Activated T-cell treated with anti-CD3 and anti-CD28 coated beads, Interleukin-2, amount 50 U/mL, for 24 hours (primary cell): ENCODE results near the gene KDM4B.
A peak's percentile ranks its signal among the peaks of the same experiment; 100 is the strongest.

Source experiments
- DNase-seq: peaks from one replicate; pipeline ENCODE4 v3.0.0-alpha.2; 2020
- H3K27ac Mint-ChIP-seq: 2 replicates; pipeline ENCODE4 v1.8.0; 2020; ENCODE audit warnings: mild to moderate bottlenecking, mixed read lengths
- H3K27me3 Mint-ChIP-seq: 2 replicates; pipeline ENCODE4 v1.8.0; 2020; ENCODE audit warnings: mixed read lengths
- H3K36me3 Mint-ChIP-seq: 2 replicates; pipeline ENCODE4 v1.8.0; 2020; ENCODE audit warnings: low read depth, mixed read lengths
- H3K4me1 Mint-ChIP-seq: 2 replicates; pipeline ENCODE4 v1.8.0; 2020; ENCODE audit warnings: low read depth, mixed read lengths
- H3K4me3 Mint-ChIP-seq: 2 replicates; pipeline ENCODE4 v1.8.0; 2020; ENCODE audit warnings: mild to moderate bottlenecking, moderate library complexity, mixed read lengths
- H3K9me3 Mint-ChIP-seq: 2 replicates; pipeline ENCODE4 v1.8.0; 2020; ENCODE audit warnings: mixed read lengths

Gene KDM4B

DNA sequence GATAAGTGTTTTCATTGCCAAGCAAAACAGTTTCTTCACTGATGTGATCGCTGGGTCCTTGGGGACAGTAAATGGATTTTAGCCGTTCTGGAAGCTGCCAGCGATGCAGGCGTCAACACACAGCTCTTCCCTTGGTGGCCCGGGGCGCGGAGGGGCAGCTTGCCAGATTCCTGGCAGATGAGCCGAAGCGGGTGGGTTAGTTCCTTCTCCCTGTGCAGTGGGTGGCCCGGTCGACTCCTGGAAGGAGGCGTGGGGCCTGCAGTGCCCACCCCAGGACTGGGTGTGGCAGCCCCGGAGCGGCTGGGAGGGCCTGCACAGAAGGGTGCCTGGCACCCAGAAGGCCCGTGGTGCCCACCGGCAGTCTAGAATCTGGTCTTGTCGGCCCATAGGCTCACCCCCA is 69.0 kb downstream of the KDM4B start:
- peaks cover 2% of the 10 kb centered on the region for H3K4me1 Mint-ChIP-seq
- DNase-seq, result no peak
- no peaks in the 10 kb centered on the region for H3K9me3 Mint-ChIP-seq
- H3K27me3 Mint-ChIP-seq, result no peaks in the 10 kb centered on the region
- no peak overlapping the region for H3K4me3 Mint-ChIP-seq
- H3K27ac Mint-ChIP-seq, result no peak overlapping the region
- H3K36me3 Mint-ChIP-seq, result peaks cover 48% of the 10 kb centered on the region

DNA sequence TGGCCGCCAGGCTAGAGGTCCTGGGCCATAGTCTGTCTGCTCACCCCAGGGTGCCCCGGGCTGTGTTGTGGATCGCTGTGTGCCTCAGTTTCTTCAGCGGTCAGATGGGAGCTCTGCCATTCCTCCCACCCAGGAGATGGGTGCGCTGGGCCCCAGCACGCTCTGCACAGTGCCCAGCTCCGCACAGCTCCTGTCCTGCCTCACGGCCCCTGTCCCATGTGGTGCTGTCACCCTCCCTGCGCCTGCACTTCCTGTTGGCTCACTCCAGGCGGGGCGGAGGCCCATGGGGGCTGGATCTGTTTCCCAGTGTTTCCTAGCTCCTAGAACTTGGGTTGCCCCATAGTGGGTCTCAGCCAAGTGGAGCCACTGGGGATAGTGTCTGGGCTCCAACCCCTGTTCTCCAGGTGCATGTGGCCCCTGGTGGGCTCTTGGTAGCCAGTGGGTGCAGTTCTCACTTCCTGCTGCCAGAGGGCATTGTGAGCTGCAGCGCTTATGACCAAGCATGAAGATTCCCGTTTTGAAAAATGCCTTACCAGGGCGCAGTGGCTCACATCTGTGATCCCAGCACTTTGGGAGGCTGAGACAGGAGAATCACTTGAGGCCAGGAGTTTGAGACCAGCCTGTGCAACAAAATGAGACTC is 69.8 kb downstream of the KDM4B start:
- no peak overlapping the region for H3K4me3 Mint-ChIP-seq
- no peak overlapping the region for H3K27ac Mint-ChIP-seq
- H3K9me3 Mint-ChIP-seq, result no peaks in the 10 kb centered on the region

GRCh38 chr19:5039642-5040543 is 71.0 kb downstream of the KDM4B start:
- no peaks in the 10 kb centered on the region for H3K9me3 Mint-ChIP-seq
- no peak overlapping the region for H3K4me3 Mint-ChIP-seq
- H3K27me3 Mint-ChIP-seq, result no peaks in the 10 kb centered on the region
- H3K27ac Mint-ChIP-seq, result no peak overlapping the region
- peaks cover 2% of the 10 kb centered on the region for H3K4me1 Mint-ChIP-seq
- DNase-seq, result no peak
- peaks cover 34% of the 10 kb centered on the region for H3K36me3 Mint-ChIP-seq

More for the DNA sequence above, 69.8 kb downstream of the KDM4B start:
- Mint-ChIP-seq H3K4me1 (peaks cover 2% of the 10 kb centered on the region), H3K36me3 (peaks cover 45% of the 10 kb centered on the region), H3K27me3 (no peaks in the 10 kb centered on the region)
- DNase-seq, result peak; percentile 35

- Mint-ChIP-seq H3K4me3 (no peak overlapping the region), H3K36me3 (peaks cover 29% of the 10 kb centered on the region), H3K4me1 (peaks cover 2% of the 10 kb centered on the region), H3K27me3 (no peaks in the 10 kb centered on the region), H3K27ac (no peak overlapping the region), H3K9me3 (no peaks in the 10 kb centered on the region)
- DNase-seq, result no peak
Measured at GRCh38 chr19:5040544-5041167, 71.7 kb downstream of the KDM4B start.

DNA sequence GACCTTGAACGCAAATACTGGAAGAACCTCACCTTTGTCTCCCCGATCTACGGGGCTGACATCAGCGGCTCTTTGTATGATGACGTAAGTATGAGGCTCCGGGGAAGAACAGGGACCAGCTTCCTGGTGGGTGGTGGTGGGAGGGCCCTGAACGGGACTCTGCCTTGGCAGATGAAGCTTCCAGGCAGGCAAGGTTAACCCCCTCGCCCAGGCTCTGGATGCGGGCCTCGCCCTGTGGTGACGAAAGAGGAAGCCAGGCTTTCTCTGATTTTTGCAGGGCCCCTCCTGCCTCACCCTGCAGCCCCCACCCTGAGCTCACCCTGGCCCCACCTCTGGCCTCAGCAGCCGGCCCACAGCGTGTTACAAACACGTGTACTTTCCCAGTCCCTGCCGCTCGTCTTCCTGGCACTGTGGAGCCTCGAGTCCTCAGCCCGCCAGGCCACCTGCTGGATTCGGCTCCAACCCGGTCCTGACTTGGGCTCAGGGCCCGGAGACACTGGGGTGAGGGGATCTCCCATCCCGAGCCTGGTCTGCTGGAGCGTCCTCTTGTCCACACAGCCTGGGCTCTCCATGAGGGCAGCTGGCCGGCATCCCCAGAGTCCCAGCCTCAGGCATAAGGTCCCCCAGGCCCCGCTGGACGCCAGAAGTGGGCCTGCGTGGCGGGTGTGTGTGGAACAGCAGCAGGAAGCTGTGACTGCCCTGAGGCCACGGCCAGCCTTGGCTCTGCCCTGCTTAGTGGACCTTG is 72.4 kb downstream of the KDM4B start:
- no peaks in the 10 kb centered on the region for H3K27me3 Mint-ChIP-seq
- peaks cover 2% of the 10 kb centered on the region for H3K4me1 Mint-ChIP-seq
- H3K4me3 Mint-ChIP-seq, result no peak overlapping the region
- H3K27ac Mint-ChIP-seq, result no peak overlapping the region
- no peaks in the 10 kb centered on the region for H3K9me3 Mint-ChIP-seq
- H3K36me3 Mint-ChIP-seq, result peaks cover 29% of the 10 kb centered on the region
- DNase-seq, result no peak

DNA sequence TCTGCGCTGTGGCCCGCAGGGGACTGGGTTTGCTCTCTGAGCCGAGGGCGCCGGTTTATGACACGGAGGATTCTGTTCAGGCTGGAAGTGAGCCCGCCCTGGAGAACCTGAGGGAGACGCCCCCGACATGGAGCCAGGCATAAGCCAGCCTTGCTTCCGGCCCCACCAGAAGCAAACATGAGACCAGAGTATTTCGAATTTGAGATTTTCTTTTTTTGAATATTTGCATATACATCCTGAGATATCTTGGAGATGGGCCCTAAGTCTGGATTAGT is 72.9 kb downstream of the KDM4B start:
- Mint-ChIP-seq H3K27me3 (no peaks in the 10 kb centered on the region), H3K4me3 (no peak overlapping the region), H3K4me1 (peaks cover 2% of the 10 kb centered on the region), H3K9me3 (no peaks in the 10 kb centered on the region), H3K27ac (peak overlapping the region; percentile 59), H3K36me3 (peaks cover 29% of the 10 kb centered on the region)
- no peak for DNase-seq

DNA sequence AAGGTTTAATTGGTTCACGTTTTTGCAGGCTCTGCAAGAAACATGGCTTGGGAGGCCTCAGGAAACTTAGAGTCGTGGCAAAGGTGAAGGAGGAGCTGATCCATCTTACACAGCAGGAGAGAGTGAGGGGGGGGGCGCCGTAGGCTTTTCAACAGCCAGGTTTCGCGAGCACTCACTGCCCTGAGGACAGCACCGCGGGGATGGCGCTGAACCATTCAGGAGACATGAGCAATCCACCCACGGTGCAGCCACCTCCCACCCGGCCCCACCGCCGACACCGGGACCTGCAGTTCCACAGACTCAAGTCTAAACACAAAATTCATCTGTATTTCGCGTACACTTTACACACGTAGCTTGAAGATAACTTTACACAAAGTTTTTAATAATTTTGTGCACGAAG is 73.6 kb downstream of the KDM4B start:
- Mint-ChIP-seq H3K4me1 (peaks cover 2% of the 10 kb centered on the region), H3K27me3 (no peaks in the 10 kb centered on the region), H3K27ac (no peak overlapping the region), H3K36me3 (peaks cover 30% of the 10 kb centered on the region), H3K9me3 (no peaks in the 10 kb centered on the region), H3K4me3 (no peak overlapping the region)
- DNase-seq, result no peak

GRCh38 chr19:5045029-5045428 is 76.1 kb downstream of the KDM4B start:
- Mint-ChIP-seq H3K4me1 (peaks cover 3% of the 10 kb centered on the region), H3K27ac (no peak overlapping the region), H3K27me3 (no peaks in the 10 kb centered on the region), H3K9me3 (no peaks in the 10 kb centered on the region), H3K4me3 (no peak overlapping the region), H3K36me3 (peaks cover 29% of the 10 kb centered on the region)
- no peak for DNase-seq

GRCh38 chr19:5045956-5046338 is 77.0 kb downstream of the KDM4B start:
- H3K27ac Mint-ChIP-seq, result no peak overlapping the region
- H3K4me3 Mint-ChIP-seq, result no peak overlapping the region
- H3K4me1 Mint-ChIP-seq, result peaks cover 3% of the 10 kb centered on the region
- H3K27me3 Mint-ChIP-seq, result no peaks in the 10 kb centered on the region
- DNase-seq, result no peak
- H3K36me3 Mint-ChIP-seq, result peaks cover 22% of the 10 kb centered on the region
- no peaks in the 10 kb centered on the region for H3K9me3 Mint-ChIP-seq

DNA sequence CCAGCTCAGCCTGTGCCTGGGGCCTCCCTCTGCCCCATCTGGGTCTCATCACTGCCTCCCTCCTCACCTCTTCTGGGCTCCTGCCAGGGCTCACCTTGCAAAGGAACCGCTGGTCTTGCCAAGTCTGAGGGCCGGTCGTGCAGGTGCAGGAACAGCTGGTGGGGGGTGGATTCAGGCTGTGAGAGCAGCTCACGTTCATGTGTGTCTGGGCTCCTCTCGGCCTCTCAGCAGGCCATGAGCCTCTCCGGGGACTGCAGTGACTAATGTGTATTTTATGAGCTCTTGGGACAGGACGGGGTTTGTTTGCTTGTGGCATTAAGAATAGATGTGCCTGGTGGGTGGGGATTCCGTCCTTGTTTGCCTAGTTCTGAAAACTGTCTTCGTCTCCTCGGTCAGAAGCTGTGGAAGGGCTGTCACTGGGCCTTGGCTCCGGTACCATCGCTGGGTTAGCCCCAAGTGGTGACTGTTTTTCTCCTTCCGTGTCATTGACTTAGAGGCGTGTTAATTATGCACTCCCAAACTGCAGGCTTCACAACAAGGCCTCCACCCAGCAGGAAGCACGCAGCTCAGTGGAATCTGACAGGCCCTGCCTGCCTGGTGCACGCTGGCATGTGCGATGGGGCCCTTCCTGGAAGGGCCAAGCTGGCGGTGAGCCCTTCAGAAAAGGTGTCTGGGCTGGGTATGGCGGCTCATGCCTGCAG is 77.6 kb downstream of the KDM4B start:
- H3K27ac Mint-ChIP-seq, result no peak overlapping the region
- H3K4me3 Mint-ChIP-seq, result no peak overlapping the region
- peaks cover 3% of the 10 kb centered on the region for H3K4me1 Mint-ChIP-seq
- no peaks in the 10 kb centered on the region for H3K27me3 Mint-ChIP-seq
- no peaks in the 10 kb centered on the region for H3K9me3 Mint-ChIP-seq
- peaks cover 21% of the 10 kb centered on the region for H3K36me3 Mint-ChIP-seq
- no peak for DNase-seq

DNA sequence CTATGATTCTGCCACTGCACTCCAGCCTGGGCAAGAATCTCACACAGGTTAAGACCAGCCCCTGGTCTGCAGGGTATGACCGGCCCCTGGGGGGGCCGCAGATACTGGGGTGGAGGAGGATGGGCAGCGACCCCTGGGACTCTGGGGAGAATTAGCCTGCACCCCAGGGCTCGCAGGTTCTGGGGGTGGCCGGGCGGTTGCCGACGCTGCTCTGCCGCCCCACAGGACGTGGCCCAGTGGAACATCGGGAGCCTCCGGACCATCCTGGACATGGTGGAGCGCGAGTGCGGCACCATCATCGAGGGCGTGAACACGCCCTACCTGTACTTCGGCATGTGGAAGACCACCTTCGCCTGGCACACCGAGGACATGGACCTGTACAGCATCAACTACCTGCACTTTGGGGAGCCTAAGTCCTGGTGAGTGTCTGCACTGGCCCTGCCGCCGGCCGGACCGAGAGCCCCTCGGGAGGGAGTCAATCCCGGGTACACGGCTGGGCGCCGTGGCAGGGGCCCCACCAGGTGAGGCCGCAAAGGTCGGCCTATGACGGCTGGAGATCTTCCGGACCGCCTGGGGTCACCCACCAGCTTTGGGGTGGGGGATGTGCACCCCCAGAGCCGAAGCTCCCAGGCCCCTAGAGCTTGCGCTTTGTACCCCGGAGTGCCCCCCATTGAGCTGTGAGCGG is 78.5 kb downstream of the KDM4B start:
- Mint-ChIP-seq H3K27ac (no peak overlapping the region), H3K36me3 (peaks cover 17% of the 10 kb centered on the region), H3K9me3 (no peaks in the 10 kb centered on the region), H3K4me3 (no peak overlapping the region), H3K27me3 (no peaks in the 10 kb centered on the region), H3K4me1 (peaks cover 3% of the 10 kb centered on the region)
- no peak for DNase-seq

DNA sequence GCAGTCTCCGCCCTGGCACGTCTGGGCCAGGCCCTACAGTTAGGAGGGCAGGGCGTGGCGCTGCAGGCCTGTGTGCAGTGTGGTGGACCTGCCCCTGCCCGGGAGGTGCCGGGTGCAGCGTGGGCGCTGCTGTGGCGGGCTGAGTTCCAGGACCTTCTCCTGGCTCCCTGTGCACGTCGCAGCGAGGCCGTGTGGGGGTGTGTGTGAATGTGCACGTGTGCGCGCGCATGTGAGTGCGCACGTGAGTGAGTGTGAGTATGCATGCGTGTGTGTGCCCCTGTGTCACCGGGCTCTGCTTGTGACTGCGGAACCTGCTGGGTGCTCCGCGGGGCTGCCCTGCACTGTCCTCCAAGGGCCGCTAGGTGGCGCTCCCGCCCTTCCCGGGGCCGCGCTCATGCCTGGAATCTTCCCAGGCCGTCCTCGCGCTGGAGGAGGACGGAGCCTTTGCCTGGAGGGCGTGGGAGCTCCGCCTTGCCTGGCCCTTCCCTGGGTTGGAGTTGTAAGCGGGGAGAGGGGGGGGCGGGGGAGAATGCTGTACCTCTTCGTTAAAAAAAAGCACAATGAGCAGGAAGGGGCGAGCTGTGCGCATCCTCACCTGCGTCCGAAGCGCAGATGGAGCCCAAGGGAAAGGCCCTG is 79.3 kb downstream of the KDM4B start:
- Mint-ChIP-seq H3K9me3 (no peaks in the 10 kb centered on the region), H3K27ac (no peak overlapping the region), H3K4me1 (peaks cover 3% of the 10 kb centered on the region), H3K36me3 (peaks cover 11% of the 10 kb centered on the region), H3K27me3 (no peaks in the 10 kb centered on the region), H3K4me3 (no peak overlapping the region)
- DNase-seq, result peak; percentile 82

DNA sequence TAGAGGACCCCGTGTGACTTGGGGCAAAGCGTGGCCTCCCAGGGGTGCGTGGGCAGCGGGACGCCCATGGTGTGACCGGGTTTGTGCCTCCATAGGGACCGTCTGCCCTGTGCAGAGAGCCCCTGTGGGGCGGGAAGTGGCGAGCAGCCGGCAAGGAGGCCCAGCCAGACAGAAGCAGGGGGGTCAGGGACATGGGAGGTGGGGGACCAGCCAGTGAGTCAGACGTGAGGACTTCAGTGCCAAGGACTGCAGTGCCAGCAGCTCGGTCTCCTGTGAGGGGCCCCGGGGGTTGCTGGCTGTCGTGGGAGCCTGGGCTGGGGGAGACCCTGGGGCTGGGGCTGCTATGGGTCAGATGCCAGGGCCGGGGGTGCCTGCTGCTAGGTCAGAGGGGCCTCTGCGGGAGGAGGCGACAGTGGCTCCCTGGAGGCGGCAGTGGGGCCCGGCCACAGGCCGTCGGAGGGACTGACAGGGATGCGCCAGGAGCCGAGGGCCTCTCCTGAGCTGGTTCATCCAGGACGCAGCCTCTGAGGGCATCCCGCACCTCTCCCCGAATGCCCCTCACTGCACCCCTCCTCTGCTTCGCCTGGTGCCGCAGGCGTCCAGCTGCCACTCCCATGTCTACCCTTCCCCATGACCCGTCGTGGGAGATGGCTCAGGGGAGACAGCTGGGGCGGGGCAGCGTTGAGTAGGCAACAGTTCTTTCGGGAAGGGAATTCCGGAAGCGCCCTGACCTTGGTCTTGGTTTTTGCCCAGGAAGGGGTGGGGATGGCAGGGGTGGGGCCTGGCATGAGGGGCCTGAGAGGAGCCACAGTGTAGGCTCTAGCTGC is 80.0 kb downstream of the KDM4B start:
- DNase-seq, result no peak
- H3K36me3 Mint-ChIP-seq, result peaks cover 11% of the 10 kb centered on the region
- H3K27me3 Mint-ChIP-seq, result no peaks in the 10 kb centered on the region
- H3K4me1 Mint-ChIP-seq, result peaks cover 3% of the 10 kb centered on the region
- H3K9me3 Mint-ChIP-seq, result no peaks in the 10 kb centered on the region
- no peak overlapping the region for H3K4me3 Mint-ChIP-seq
- H3K27ac Mint-ChIP-seq, result no peak overlapping the region
